HG03039 (cell line): ENCODE data around the gene KMT2C.
"Not testable (repeated sequence)": the region's sequence is repeated elsewhere in the genome, so short reads cannot be mapped to it uniquely, and the experiment has no call there.

Experiments used
- ATAC-seq: cut with Tn5 transposase; IDR thresholded peaks from one replicate; pipeline ENCODE4 v1.9.1; 2021; ENCODE audit warnings: mild to moderate bottlenecking, moderate library complexity; ENCODE audit not compliant: unreplicated experiment

The KMT2C gene

GRCh38 chr7:152328234-152328633 is 107.6 kb downstream of the KMT2C start:
- ATAC-seq: no peak

- ATAC-seq: no peak
Observed at GRCh38 chr7:152315845-152316244, 120.0 kb downstream of the KMT2C start.

- no peak for ATAC-seq
Observed at GRCh38 chr7:152313831-152314604, 121.8 kb downstream of the KMT2C start.

- no peak for ATAC-seq
Observed at GRCh38 chr7:152313217-152313616, 122.6 kb downstream of the KMT2C start.

- no peak for ATAC-seq
Observed at GRCh38 chr7:152312316-152312715, 123.5 kb downstream of the KMT2C start.

GRCh38 chr7:152307902-152308301 is 127.9 kb downstream of the KMT2C start:
- ATAC-seq: no peak

GRCh38 chr7:152299542-152300143 is 136.2 kb downstream of the KMT2C start:
- not testable (repeated sequence) for ATAC-seq

GRCh38 chr7:152292897-152293296 is 142.9 kb downstream of the KMT2C start:
- ATAC-seq: no peak

- ATAC-seq: not testable (repeated sequence)
Observed at GRCh38 chr7:152286972-152287371, 148.8 kb downstream of the KMT2C start.

- ATAC-seq: not testable (repeated sequence)
Observed at GRCh38 chr7:152286219-152286618, 149.6 kb downstream of the KMT2C start.

- ATAC-seq: not testable (repeated sequence)
Observed at GRCh38 chr7:152284998-152285397, 150.8 kb downstream of the KMT2C start.

GRCh38 chr7:152277687-152278086 is 158.1 kb downstream of the KMT2C start:
- ATAC-seq: not testable (repeated sequence)

GRCh38 chr7:152270427-152270826 is 165.4 kb downstream of the KMT2C start:
- not testable (repeated sequence) for ATAC-seq

GRCh38 chr7:152266859-152267258 is 168.9 kb downstream of the KMT2C start:
- not testable (repeated sequence) for ATAC-seq

GRCh38 chr7:152264915-152265314 is 170.9 kb downstream of the KMT2C start:
- ATAC-seq: not testable (repeated sequence)

- ATAC-seq: not testable (repeated sequence)
Observed at GRCh38 chr7:152262146-152262545, 173.7 kb downstream of the KMT2C start.

GRCh38 chr7:152259645-152260044 is 176.2 kb downstream of the KMT2C start:
- ATAC-seq: not testable (repeated sequence)

- ATAC-seq: not testable (repeated sequence)
Observed at GRCh38 chr7:152247851-152248250, 188.0 kb downstream of the KMT2C start.

- not testable (repeated sequence) for ATAC-seq
Observed at GRCh38 chr7:152245417-152245816, 190.4 kb downstream of the KMT2C start.

- ATAC-seq: not testable (repeated sequence)
Observed at GRCh38 chr7:152243464-152243863, 192.3 kb downstream of the KMT2C start.

GRCh38 chr7:152241301-152241700 is 194.5 kb downstream of the KMT2C start:
- not testable (repeated sequence) for ATAC-seq

GRCh38 chr7:152236306-152236705 is 199.5 kb downstream of the KMT2C start:
- ATAC-seq: not testable (repeated sequence)
